NB4 (cell line): ENCODE measurements around the gene SAP25.

Experiments used
- MYC ChIP-seq: IDR thresholded peaks from 2 replicates; pipeline ENCODE4 v1.6.1; 2011; ENCODE audit warnings: low read depth, low read length
- POLR2A ChIP-seq: IDR thresholded peaks from 2 replicates; pipeline ENCODE4 v1.6.1; 2011; ENCODE audit warnings: mild to moderate bottlenecking; ENCODE audit not compliant: insufficient read length; ENCODE audit errors: extremely low read depth
- TF ChIP-seq, protein P1 (sequence below): IDR thresholded peaks from one replicate; pipeline ENCODE4 v1.5.1; 2012; ENCODE audit warnings: low read depth, low read length
- TF ChIP-seq, protein P2 (sequence below): IDR thresholded peaks from 2 replicates; pipeline ENCODE4 v1.6.1; 2011; ENCODE audit warnings: low read depth, low read length

DNA sequence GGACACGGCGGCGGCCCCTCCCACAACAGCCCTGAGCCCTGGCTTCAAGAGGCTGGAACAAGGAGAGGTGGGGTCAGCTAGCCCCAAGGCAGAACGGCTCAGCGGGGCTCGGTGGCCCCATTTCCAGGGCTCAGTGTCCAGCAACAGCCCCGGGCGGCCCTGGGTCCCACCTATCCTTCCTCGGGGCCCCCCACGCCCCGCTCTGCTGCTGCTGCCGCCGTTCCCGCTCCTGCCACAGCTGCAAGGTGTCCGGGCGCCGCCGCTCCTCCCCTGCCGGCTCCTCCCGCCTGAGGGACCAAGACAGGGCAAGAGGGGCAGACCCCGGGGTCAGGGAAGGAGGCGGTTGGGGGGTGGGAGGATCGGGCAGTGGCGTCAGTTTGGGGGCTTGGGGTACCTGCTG lies 3.4 kb upstream of the SAP25 start:
- TF ChIP-seq POLR2A (no peak), MYC (no peak)
- TF ChIP-seq, protein P1, sequence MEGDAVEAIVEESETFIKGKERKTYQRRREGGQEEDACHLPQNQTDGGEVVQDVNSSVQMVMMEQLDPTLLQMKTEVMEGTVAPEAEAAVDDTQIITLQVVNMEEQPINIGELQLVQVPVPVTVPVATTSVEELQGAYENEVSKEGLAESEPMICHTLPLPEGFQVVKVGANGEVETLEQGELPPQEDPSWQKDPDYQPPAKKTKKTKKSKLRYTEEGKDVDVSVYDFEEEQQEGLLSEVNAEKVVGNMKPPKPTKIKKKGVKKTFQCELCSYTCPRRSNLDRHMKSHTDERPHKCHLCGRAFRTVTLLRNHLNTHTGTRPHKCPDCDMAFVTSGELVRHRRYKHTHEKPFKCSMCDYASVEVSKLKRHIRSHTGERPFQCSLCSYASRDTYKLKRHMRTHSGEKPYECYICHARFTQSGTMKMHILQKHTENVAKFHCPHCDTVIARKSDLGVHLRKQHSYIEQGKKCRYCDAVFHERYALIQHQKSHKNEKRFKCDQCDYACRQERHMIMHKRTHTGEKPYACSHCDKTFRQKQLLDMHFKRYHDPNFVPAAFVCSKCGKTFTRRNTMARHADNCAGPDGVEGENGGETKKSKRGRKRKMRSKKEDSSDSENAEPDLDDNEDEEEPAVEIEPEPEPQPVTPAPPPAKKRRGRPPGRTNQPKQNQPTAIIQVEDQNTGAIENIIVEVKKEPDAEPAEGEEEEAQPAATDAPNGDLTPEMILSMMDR = no peak
- TF ChIP-seq, protein P2, sequence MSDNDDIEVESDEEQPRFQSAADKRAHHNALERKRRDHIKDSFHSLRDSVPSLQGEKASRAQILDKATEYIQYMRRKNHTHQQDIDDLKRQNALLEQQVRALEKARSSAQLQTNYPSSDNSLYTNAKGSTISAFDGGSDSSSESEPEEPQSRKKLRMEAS = no peak
